IMR-90 (cell line): ENCODE results near the gene TTLL4. TPM values are rescaled to one million over a fixed set of nuclear protein-coding genes. Genes with fewer than 3 reads are reported as not detected.

Source experiments
- ATAC-seq: fragments of 200-7000 bp; cut with Tn5 transposase; 2 replicates; pipeline ENCODE4 v1.9.1; 2020; ENCODE audit warnings: low read depth, mild to moderate bottlenecking, moderate library complexity
- BruUV-seq: library from RNA; stranded (reverse); fragments of 400-500 nt; replicated peaks from 2 replicates; lab custom pipeline; 2021; lab: Mats Ljungman, UMichigan
- CTCF ChIA-PET: fragments of 300-600 bp; formaldehyde crosslinking; extraction: SDS; loops from one replicate; lab custom pipeline; 2021; ENCODE audit warnings: antibody characterized with exemption; lab: Yijun Ruan, JAX
- POLR2A ChIA-PET: fragments of 300-600 bp; sonication (Branson Sonifier 250); formaldehyde crosslinking; loops from one replicate; lab custom pipeline; 2022; ENCODE audit warnings: antibody characterized with exemption; ENCODE audit not compliant: unreplicated experiment; lab: Charles Lee
- DNase-seq: peaks from one replicate; pipeline ENCODE4 v3.0.0; 2013
- H2AFZ ChIP-seq: replicated peaks from 2 replicates; pipeline ENCODE3; 2013; ENCODE audit warnings: low read length, mild to moderate bottlenecking; ENCODE audit not compliant: poor library complexity
- H2AK5ac ChIP-seq: 2 replicates; pipeline ENCODE4 v1.6.1; 2013; ENCODE audit warnings: low read depth, low read length, inconsistent platforms
- H2AK9ac ChIP-seq: replicated peaks from 2 replicates; pipeline ENCODE3; 2013; ENCODE audit warnings: mild to moderate bottlenecking, low read depth, low read length, moderate library complexity; ENCODE audit not compliant: poor library complexity
- H2BK120ac ChIP-seq: 2 replicates; pipeline ENCODE4 v1.6.1; 2013; ENCODE audit warnings: low read depth, low read length, inconsistent platforms
- H2BK15ac ChIP-seq: 3 replicates; pipeline ENCODE4 v1.6.1; 2013; ENCODE audit warnings: low read depth, low read length, inconsistent platforms
- H2BK20ac ChIP-seq: 2 replicates; pipeline ENCODE4 v1.6.1; 2013; ENCODE audit warnings: low read depth, mild to moderate bottlenecking, inconsistent platforms, low read length, moderate library complexity
- H2BK5ac ChIP-seq: 2 replicates; pipeline ENCODE4 v1.6.1; 2013; ENCODE audit warnings: mild to moderate bottlenecking, low read depth, low read length, inconsistent platforms; ENCODE audit not compliant: poor library complexity, severe bottlenecking
- H3K14ac ChIP-seq: replicated peaks from 2 replicates; pipeline ENCODE4 v1.6.1; 2013; ENCODE audit warnings: low read depth, low read length, inconsistent platforms
- H3K18ac ChIP-seq: 2 replicates; pipeline ENCODE4 v1.6.1; 2013; ENCODE audit warnings: low read depth, low read length, control low read depth
- H3K23ac ChIP-seq: 2 replicates; pipeline ENCODE4 v1.6.1; 2013; ENCODE audit warnings: low read depth, low read length, inconsistent platforms
- H3K27ac ChIP-seq: 2 replicates; pipeline ENCODE4 v1.5.1; 2013; ENCODE audit warnings: mild to moderate bottlenecking, control low read depth, low read length; ENCODE audit not compliant: insufficient read depth
- H3K27me3 ChIP-seq: 2 replicates; pipeline ENCODE4 v1.6.1; 2013; ENCODE audit warnings: low read length; ENCODE audit not compliant: control insufficient read depth, insufficient read depth
- H3K36me3 ChIP-seq: 2 replicates; pipeline ENCODE4 v1.6.1; 2013; ENCODE audit warnings: low read length, mixed read lengths; ENCODE audit not compliant: control insufficient read depth, insufficient read depth
- H3K4ac ChIP-seq: 2 replicates; pipeline ENCODE4 v1.6.1; 2013; ENCODE audit warnings: low read depth, low read length, inconsistent platforms
- H3K4me1 ChIP-seq: 2 replicates; pipeline ENCODE4 v1.6.1; 2013; ENCODE audit warnings: low read length, mixed read lengths; ENCODE audit not compliant: control insufficient read depth, insufficient read depth
- H3K4me2 ChIP-seq: 2 replicates; pipeline ENCODE4 v1.6.1; 2013; ENCODE audit warnings: low read depth, mild to moderate bottlenecking, control low read depth, low read length, moderate library complexity
- H3K4me3 ChIP-seq: 2 replicates; pipeline ENCODE4 v1.5.1; 2013; ENCODE audit warnings: low read depth, mild to moderate bottlenecking, control low read depth, low read length, moderate library complexity; ENCODE audit not compliant: insufficient read depth
- H3K56ac ChIP-seq: 2 replicates; pipeline ENCODE4 v1.6.1; 2013; ENCODE audit warnings: low read length, inconsistent platforms; ENCODE audit not compliant: insufficient read depth; ENCODE audit errors: extremely low read depth
- H3K79me1 ChIP-seq, 2 experiments: 2 replicates each; pipeline ENCODE4 v1.6.1; 2013; ENCODE audit warnings: low read length in 2 of 2, inconsistent platforms in 1 of 2, low read depth in 1 of 2
- H3K9ac ChIP-seq: 2 replicates; pipeline ENCODE4 v1.6.1; 2013; ENCODE audit warnings: low read depth, low read length, control low read depth
- H3K9me1 ChIP-seq: 2 replicates; pipeline ENCODE4 v1.6.1; 2013; ENCODE audit warnings: low read length, inconsistent platforms; ENCODE audit not compliant: insufficient read depth
- H3K9me3 ChIP-seq: 2 replicates; pipeline ENCODE4 v1.6.1; 2013; ENCODE audit warnings: low read length; ENCODE audit not compliant: control insufficient read depth, insufficient read depth
- H4K20me1 ChIP-seq: 2 replicates; pipeline ENCODE4 v1.6.1; 2013; ENCODE audit warnings: low read length, inconsistent platforms; ENCODE audit not compliant: insufficient read depth
- H4K5ac ChIP-seq: 2 replicates; pipeline ENCODE4 v1.6.1; 2013; ENCODE audit warnings: mild to moderate bottlenecking, low read depth, low read length, control low read depth
- H4K8ac ChIP-seq, 2 experiments: 2 replicates each; pipeline ENCODE4 v1.6.1; 2013; ENCODE audit warnings: low read depth in 2 of 2, low read length in 2 of 2, control low read depth in 1 of 2, inconsistent platforms in 1 of 2
- H4K91ac ChIP-seq: 2 replicates; pipeline ENCODE4 v1.6.1; 2013; ENCODE audit warnings: low read depth, low read length, inconsistent platforms; ENCODE audit not compliant: insufficient read depth
- BHLHE40 ChIP-seq: fragments of 150-350 bp; IDR thresholded peaks from 2 replicates; pipeline ENCODE4 v1.6.1; 2016; ENCODE audit warnings: mild to moderate bottlenecking, low read depth, low read length
- FOS ChIP-seq: fragments of 150-350 bp; IDR thresholded peaks from 2 replicates; pipeline ENCODE4 v1.6.1; 2016; ENCODE audit warnings: low read depth, low read length
- MXI1 ChIP-seq: IDR thresholded peaks from 2 replicates; pipeline ENCODE4 v1.6.1; 2012; ENCODE audit warnings: low read depth, mild to moderate bottlenecking, low read length, moderate library complexity, borderline replicate concordance
- POLR2A ChIP-seq: IDR thresholded peaks from 2 replicates; pipeline ENCODE4 v1.6.1; 2012; ENCODE audit warnings: mild to moderate bottlenecking, low read depth, low read length
- RCOR1 ChIP-seq: IDR thresholded peaks from 2 replicates; pipeline ENCODE4 v1.6.1; 2012; ENCODE audit warnings: mild to moderate bottlenecking, low read length, improper control_type of control experiment; ENCODE audit not compliant: insufficient replicate concordance
- RFX5 ChIP-seq: IDR thresholded peaks from 2 replicates; pipeline ENCODE4 v1.8.0; 2012; ENCODE audit warnings: low read depth, mild to moderate bottlenecking, low read length, moderate library complexity
- SMC3 ChIP-seq: fragments of 150-350 bp; IDR thresholded peaks from 2 replicates; pipeline ENCODE4 v1.6.1; 2016; ENCODE audit warnings: low read depth, mild to moderate bottlenecking, antibody characterized with exemption, low read length, moderate library complexity
- WGBS, 2 experiments: methylation state at CpG; one replicate each; pipeline versions ENCODE4 v1.1.5 to v1.1.7; 2013; ENCODE audit warnings: missing lambda C conversion rate in 2 of 2; ENCODE audit not compliant: insufficient read length in 1 of 2; ENCODE audit errors: extremely low coverage in 2 of 2; 5-methylcytosine and 5-hydroxymethylcytosine counted together
- dilution Hi-C: fragments of 300-500 bp; cut with HindIII; formaldehyde crosslinking; loops from one replicate; pipeline ENCODE4 v1.14.3; 2018; ENCODE audit warnings: low sequenced_read_pairs; ENCODE audit not compliant: unreplicated experiment
- in situ Hi-C: fragments of 300-500 bp; cut with MboI; formaldehyde crosslinking; loops from 3 replicates; pipeline ENCODE4 v1.14.3; 2019; ENCODE audit warnings: low sequenced_read_pairs, inconsistent platforms, mixed read lengths
- intact Hi-C: fragments of 100-400 bp; cut with micrococcal nuclease; formaldehyde crosslinking; loops from 2 replicates; pipeline ENCODE4 v1.10.0; 2022
- polyA plus RNA-seq, 3 experiments: library from polyadenylated mRNA; depleted of rRNA; stranded (reverse); fragments of >200 nt; gene quantifications; 2 replicates each; pipeline ENCODE4 v1.2.3, GENCODE V29; 2012; ENCODE audit warnings: low replicate concordance in 1 of 3
- total RNA-seq: library from RNA; depleted of rRNA; stranded (reverse); fragments of >200 nt; gene quantifications from 2 replicates; pipeline ENCODE4 v1.2.3, GENCODE V29; 2012
- TF ChIP-seq, protein P1 (sequence below): conservative IDR thresholded peaks from 2 replicates; pipeline ENCODE4 v1.5.1; 2012; ENCODE audit warnings: mild to moderate bottlenecking, low read depth, low read length, improper control_type of control experiment

TTLL4 gene
- total and polyA plus RNA-seq, 2 of the 4 experiments (the other 2 are of a cell fraction) = 9.0 to 22.9 TPM

DNA sequence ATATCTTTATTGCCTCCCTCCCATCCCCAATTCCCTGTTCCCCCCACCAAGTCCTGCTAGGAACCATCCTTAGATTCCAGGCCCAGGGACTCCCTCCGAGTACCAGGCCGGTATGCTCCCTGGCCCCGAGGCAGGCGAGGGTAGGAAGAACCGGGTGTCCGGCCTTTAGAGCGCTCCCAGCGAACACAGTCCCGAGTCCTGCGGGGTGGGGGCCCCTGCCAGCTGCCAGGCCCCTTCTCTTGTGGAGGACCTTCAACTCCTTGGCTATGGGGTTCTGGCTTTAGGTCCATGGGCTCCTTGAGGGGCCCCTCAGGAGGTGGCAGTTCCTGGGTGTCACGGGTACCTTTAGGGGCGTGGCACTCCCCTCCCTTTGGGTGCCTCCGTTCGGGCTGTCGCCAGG, 46.7 kb upstream of the TTLL4 start:
- Histone ChIP-seq H3K56ac (no peak overlapping the region), H3K4me3 (no peak overlapping the region), H3K4me2 (no peak overlapping the region), H3K23ac (no peak overlapping the region), H3K14ac (no peak overlapping the region), H2AK9ac (no peak overlapping the region), H3K9ac (no peak overlapping the region), H2BK5ac (no peak overlapping the region), H4K91ac (no peak overlapping the region), H3K79me1 (peaks cover 33 to 34% of the 10 kb centered on the region in 2 experiments), H3K27ac (no peak overlapping the region), H3K9me1 (peaks cover 8% of the 10 kb centered on the region; the same call in 1 of the 2 replicates), H4K20me1 (peaks cover 2% of the 10 kb centered on the region; the same call in 1 of the 2 replicates), H3K4ac (no peak overlapping the region), H3K36me3 (peaks cover 57% of the 10 kb centered on the region), H3K18ac (no peak overlapping the region), H2BK120ac (no peak overlapping the region), H2AK5ac (no peak overlapping the region), H3K27me3 (no peaks in the 10 kb centered on the region), H2BK20ac (no peak overlapping the region), H2BK15ac (no peak overlapping the region), H3K4me1 (peaks cover 3% of the 10 kb centered on the region; the same call in 1 of the 2 replicates), H4K5ac (no peak overlapping the region), H3K9me3 (no peaks in the 10 kb centered on the region), H2AFZ (no peak overlapping the region), H4K8ac (no peak overlapping the region)
- no peak for ATAC-seq
- BruUV-seq = no TSS peak
- POLR2A ChIA-PET = no interaction called here
- dilution Hi-C loops = no loop called here
- intact Hi-C loops = no loop called here
- TF ChIP-seq RCOR1 (no peak), RFX5 (no peak), SMC3 (no peak), MXI1 (no peak), FOS (no peak), BHLHE40 (no peak), POLR2A (no peak)
- TF ChIP-seq, protein P1, sequence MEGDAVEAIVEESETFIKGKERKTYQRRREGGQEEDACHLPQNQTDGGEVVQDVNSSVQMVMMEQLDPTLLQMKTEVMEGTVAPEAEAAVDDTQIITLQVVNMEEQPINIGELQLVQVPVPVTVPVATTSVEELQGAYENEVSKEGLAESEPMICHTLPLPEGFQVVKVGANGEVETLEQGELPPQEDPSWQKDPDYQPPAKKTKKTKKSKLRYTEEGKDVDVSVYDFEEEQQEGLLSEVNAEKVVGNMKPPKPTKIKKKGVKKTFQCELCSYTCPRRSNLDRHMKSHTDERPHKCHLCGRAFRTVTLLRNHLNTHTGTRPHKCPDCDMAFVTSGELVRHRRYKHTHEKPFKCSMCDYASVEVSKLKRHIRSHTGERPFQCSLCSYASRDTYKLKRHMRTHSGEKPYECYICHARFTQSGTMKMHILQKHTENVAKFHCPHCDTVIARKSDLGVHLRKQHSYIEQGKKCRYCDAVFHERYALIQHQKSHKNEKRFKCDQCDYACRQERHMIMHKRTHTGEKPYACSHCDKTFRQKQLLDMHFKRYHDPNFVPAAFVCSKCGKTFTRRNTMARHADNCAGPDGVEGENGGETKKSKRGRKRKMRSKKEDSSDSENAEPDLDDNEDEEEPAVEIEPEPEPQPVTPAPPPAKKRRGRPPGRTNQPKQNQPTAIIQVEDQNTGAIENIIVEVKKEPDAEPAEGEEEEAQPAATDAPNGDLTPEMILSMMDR = no peak
- 97% methylated on average over 5 of the region's 15 CpGs; no CpG with 5 or more reads in 1 of the 2 experiments for WGBS, 2 experiments
- in situ Hi-C loops = no loop called here
- no peak for DNase-seq
- CTCF ChIA-PET = no interaction called here
